Mononuclear cell (primary cell): ENCODE data around the gene CPSF3. TPM values are rescaled to one million over a fixed set of nuclear protein-coding genes. Genes with fewer than 3 reads are reported as not detected.

Source experiments
- H3K27me3 ChIP-seq: 2 replicates; pipeline ENCODE4 v1.6.0; 2011; ENCODE audit warnings: low read length, control low read depth; ENCODE audit not compliant: insufficient read depth
- H3K4me1 ChIP-seq: 2 replicates; pipeline ENCODE4 v1.5.1; 2011; ENCODE audit warnings: mild to moderate bottlenecking, low read length, control low read depth; ENCODE audit not compliant: insufficient read depth
- H3K4me3 ChIP-seq: 2 replicates; pipeline ENCODE4 v1.5.1; 2011; ENCODE audit warnings: mild to moderate bottlenecking, low read length, moderate library complexity
- H3K9me3 ChIP-seq: 2 replicates; pipeline ENCODE4 v1.5.1; 2011; ENCODE audit warnings: low read depth, mild to moderate bottlenecking, control low read depth, low read length
- total RNA-seq: library from RNA; depleted of rRNA; stranded (reverse); fragments of >200 nt; gene quantifications from one replicate; pipeline ENCODE4 v1.2.3, GENCODE V29; 2012

The CPSF3 gene
- total RNA-seq, 1 donor = 19.1 TPM

GRCh38 chr2:9424447-9425164, 1.2 kb downstream of the CPSF3 start:
- Histone ChIP-seq H3K9me3 (no peaks in the 10 kb centered on the region), H3K27me3 (no peaks in the 10 kb centered on the region), H3K4me3 (peak overlapping the region; percentile 85), H3K4me1 (peaks cover 40% of the 10 kb centered on the region)

GRCh38 chr2:9428965-9429577, 5.6 kb downstream of the CPSF3 start:
- Histone ChIP-seq H3K4me1 (peaks cover 12% of the 10 kb centered on the region), H3K9me3 (no peaks in the 10 kb centered on the region), H3K27me3 (no peaks in the 10 kb centered on the region), H3K4me3 (no peak overlapping the region)

DNA sequence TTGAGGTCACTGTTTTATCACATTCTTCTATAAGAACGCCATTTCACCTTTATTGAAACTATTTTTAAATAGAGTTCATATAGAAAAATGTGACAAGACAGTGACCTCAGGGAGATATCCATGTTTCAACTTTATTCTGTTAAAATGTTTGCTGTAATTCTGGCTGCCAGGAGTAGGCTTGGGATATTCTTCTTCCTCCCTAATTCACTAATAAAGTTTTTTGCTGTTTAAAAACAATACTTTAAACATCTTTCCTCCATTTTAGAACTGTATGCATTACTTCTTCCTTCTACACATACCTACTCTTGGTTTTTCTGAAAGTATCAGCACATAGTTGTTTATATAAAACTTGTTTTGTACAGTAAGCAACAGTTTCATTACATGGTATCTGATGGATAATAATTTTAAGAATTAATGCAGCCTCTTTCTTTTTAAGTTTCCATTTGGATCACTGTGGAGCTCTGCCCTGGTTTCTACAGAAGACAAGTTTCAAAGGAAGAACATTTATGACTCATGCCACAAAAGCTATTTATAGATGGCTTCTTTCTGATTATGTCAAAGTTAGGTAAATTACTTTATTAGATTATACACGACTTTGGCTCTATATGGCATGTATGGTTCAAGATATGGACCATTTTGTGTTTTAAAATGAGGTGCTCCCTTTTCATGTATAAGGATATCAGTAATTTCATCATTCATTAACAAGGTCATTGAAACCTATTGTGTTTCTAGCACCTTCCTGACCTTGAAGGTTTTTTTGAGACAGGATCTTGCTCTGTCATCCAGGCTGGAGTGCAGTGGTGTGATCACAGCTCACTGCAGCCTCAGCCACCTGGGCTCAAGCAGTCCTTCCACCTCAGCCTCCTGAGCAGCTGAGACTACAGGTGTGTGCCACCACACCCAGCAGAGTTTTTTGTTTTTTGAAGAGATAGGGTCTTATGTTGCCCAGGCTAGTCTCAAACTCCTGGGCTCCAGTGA, 7.2 kb downstream of the CPSF3 start:
- Histone ChIP-seq H3K4me1 (no peaks in the 10 kb centered on the region), H3K9me3 (no peaks in the 10 kb centered on the region), H3K27me3 (no peaks in the 10 kb centered on the region), H3K4me3 (no peak overlapping the region)

DNA sequence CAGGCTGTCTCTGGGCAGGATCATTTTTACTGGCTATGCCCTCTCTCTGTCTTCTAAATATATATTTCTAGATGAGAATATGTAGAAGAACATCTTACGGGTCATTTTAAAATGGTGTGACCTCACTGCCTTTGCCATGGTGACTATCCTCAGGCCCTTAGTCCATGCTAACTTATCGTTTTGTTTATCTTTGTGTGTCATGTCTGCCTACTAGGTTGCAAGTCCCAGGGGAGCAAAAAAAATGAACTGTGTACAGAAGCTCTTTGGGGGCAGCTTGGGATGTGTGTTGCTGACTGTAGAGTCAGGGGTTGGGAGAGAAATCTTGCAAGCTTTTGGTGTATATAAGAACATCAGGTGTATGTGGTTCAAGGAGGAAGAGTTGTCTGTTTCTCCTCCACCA, 11.0 kb downstream of the CPSF3 start:
- no peaks in the 10 kb centered on the region for H3K4me1 ChIP-seq
- no peak overlapping the region for H3K4me3 ChIP-seq
- no peaks in the 10 kb centered on the region for H3K27me3 ChIP-seq
- H3K9me3 ChIP-seq = no peaks in the 10 kb centered on the region

DNA sequence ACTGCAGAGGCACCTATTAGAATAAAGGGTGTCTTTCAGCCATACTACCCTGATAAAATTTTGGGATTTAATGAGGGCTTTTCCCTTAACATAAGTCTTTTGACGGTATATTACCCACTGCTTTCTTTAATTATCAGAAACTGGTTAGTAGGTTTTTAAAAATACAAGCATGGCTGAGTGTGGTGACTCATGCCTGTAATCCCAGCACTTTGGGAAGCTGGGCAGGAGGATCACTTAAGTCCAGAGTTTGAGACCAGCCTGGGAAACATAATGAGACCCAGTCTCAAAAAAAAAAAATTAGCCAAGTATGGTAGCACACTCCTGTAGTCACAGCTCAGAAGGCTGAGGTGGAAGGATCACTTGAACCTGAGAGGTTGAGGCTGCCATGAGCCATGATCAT, 16.1 kb downstream of the CPSF3 start:
- no peaks in the 10 kb centered on the region for H3K27me3 ChIP-seq
- H3K9me3 ChIP-seq = no peaks in the 10 kb centered on the region
- no peaks in the 10 kb centered on the region for H3K4me1 ChIP-seq
- H3K4me3 ChIP-seq = no peak overlapping the region

DNA sequence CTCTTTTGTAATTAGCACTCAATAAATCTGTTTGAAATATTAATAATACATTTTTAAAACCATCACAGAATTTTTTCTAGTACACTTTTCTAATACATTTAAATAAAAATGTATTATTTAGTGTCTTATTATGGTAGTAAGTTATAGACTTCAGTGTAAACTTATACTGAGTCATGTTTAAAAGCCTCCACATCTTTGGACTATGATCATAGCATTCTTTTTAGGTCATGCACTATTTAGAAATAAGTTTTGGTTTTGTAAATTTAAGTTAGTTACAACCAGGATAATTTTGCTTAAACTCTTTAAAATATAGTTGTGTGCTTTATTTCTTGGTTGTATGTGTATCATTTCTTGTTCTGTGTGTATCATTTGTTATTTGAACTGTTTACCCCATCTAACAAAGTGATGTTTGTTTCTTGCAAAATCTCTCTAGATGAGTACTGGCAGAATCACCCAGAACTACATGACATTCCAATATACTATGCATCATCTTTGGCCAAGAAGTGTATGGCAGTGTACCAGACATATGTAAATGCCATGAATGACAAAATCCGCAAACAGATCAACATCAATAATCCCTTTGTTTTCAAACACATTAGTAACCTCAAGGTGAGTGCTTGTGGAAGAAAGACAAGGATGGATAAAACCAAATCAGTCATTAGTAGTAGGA, 16.7 kb downstream of the CPSF3 start:
- H3K27me3 ChIP-seq = no peaks in the 10 kb centered on the region
- H3K9me3 ChIP-seq = no peaks in the 10 kb centered on the region
- no peaks in the 10 kb centered on the region for H3K4me1 ChIP-seq
- no peak overlapping the region for H3K4me3 ChIP-seq

- Histone ChIP-seq H3K4me3 (no peak overlapping the region), H3K27me3 (no peaks in the 10 kb centered on the region), H3K4me1 (no peaks in the 10 kb centered on the region), H3K9me3 (no peaks in the 10 kb centered on the region)
Measured at GRCh38 chr2:9441556-9441955, 18.1 kb downstream of the CPSF3 start.

DNA sequence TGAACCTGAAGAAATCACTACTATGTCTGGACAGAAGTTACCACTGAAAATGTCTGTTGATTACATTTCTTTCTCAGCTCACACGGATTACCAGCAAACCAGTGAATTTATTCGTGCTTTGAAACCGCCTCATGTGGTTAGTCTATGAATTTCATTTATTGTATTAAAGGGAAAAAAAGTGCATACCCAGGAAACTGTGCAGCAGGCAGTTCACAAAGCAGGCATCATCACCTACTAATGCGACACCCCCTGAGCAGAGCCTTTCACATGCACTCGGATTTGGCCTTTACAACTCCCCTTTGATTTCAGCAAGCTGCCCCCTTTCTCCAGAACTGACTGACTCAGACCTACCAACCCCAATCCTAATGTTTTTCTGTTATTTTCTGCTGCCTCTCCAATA, 20.1 kb downstream of the CPSF3 start:
- Histone ChIP-seq H3K4me3 (no peak overlapping the region), H3K27me3 (no peaks in the 10 kb centered on the region)

GRCh38 chr2:9445089-9445488, 21.6 kb downstream of the CPSF3 start:
- Histone ChIP-seq H3K27me3 (no peaks in the 10 kb centered on the region), H3K4me1 (no peaks in the 10 kb centered on the region), H3K4me3 (no peak overlapping the region), H3K9me3 (no peaks in the 10 kb centered on the region)

More for the DNA sequence above, 20.1 kb downstream of the CPSF3 start:
- H3K4me1 ChIP-seq = no peaks in the 10 kb centered on the region
- no peaks in the 10 kb centered on the region for H3K9me3 ChIP-seq

DNA sequence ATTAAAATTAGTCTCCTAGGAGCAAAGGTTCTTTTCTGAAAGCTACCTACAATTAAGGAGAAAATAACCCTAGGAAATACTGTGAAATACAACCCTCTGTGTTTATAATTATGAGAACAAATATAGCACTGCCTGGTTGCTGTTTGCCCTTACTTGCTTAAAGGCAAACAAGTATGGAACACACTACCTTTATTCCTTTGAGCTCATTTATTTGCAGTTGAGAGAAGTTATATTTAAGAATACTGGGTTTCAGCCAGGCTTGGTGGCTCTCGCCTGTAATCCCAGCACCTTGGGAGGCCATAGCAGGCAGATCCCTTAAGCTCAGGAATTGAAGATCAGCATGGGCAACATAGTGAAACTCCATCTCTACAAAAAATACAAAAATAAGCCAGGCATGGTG, 27.8 kb downstream of the CPSF3 start:
- no peaks in the 10 kb centered on the region for H3K9me3 ChIP-seq
- no peak overlapping the region for H3K4me3 ChIP-seq
- no peaks in the 10 kb centered on the region for H3K27me3 ChIP-seq
- no peaks in the 10 kb centered on the region for H3K4me1 ChIP-seq

DNA sequence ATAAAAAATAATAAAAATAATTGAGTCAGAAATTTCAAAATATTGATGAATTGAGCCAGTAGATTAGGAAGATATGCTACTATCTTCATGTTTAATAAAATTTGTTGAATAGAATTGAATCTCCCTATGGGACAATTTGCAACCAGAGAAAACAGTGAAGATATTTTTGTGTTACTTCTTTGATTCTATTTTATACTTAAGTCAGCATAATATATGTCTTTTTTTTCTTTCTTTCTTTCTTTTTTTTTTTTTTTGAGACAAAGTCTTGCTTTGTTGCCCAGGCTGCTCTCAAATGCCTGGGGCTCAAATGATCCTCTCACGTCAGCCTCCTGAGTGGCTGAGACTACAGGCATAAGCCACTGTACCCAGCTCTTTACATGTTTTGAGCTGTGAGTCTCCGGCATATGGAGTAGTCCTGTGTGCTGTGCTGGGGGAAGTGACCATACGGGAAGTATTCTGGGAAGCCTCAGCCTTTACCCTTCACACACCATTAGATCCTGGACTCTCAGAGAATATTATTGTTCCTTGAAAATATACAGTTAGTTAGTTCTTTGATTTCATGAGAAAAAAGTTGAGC, 37.1 kb downstream of the CPSF3 start:
- no peaks in the 10 kb centered on the region for H3K9me3 ChIP-seq
- no peaks in the 10 kb centered on the region for H3K27me3 ChIP-seq
- H3K4me1 ChIP-seq = peaks cover 8% of the 10 kb centered on the region
- H3K4me3 ChIP-seq = no peak overlapping the region

GRCh38 chr2:9461079-9461478, 37.6 kb downstream of the CPSF3 start:
- peaks cover 8% of the 10 kb centered on the region for H3K4me1 ChIP-seq
- H3K4me3 ChIP-seq = no peak overlapping the region

GRCh38 chr2:9462313-9462712, 38.9 kb downstream of the CPSF3 start:
- Histone ChIP-seq H3K9me3 (no peaks in the 10 kb centered on the region), H3K4me3 (no peak overlapping the region), H3K4me1 (peaks cover 8% of the 10 kb centered on the region), H3K27me3 (no peaks in the 10 kb centered on the region)

More at GRCh38 chr2:9461079-9461478, 37.6 kb downstream of the CPSF3 start:
- Histone ChIP-seq H3K27me3 (no peaks in the 10 kb centered on the region), H3K9me3 (no peaks in the 10 kb centered on the region)

DNA sequence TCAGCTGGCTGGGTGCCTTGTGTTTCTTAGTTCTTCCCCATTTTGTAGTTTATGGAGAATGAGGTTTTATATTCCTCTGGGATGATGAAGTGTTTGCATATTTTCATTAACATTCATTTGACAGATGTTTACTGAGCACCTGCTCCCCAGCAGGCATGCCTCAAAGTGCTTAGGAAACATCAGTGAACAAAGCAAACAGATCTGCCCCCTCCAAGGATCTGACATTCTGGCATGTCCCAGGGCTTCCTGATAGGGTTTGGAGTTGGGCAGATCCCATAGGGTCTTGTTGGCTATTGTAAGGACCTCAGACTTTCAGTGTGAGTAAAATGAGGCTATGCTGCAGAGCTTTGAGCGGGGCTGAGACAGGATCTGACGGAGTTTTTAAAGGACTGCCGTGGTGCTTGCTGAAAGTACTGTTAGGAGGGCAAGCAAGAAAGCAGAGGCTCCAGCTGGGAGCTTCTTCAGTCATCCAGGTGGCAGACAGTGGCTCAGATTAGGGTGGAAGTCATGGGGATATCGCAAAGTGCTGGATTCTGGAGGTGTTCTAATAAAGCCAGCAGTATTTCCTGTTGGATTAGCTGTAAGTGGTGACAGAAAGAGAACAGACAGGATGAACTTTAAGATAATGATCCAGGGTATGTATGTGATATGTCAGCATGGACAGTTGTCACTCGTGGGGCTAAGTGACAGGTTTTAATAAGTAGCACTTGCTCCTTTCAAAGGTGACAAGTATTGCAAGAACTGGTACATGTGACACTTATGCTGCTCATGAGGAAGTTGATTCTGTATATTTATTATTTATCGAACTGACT, 39.6 kb downstream of the CPSF3 start:
- Histone ChIP-seq H3K27me3 (no peaks in the 10 kb centered on the region), H3K9me3 (no peaks in the 10 kb centered on the region), H3K4me1 (peaks cover 8% of the 10 kb centered on the region), H3K4me3 (no peak overlapping the region)
